ENCODE measurements around the gene CFAP74.

- no peak for TF ChIP-seq CTCF (IDR thresholded peaks at IDR 0.05; ENCODE audit: poor library complexity, severe bottlenecking)
- TF ChIP-seq EZH2 (IDR thresholded peaks at IDR 0.05; ENCODE audit: borderline replicate concordance, insufficient read depth, low read length, poor library complexity, severe bottlenecking) = no peak
- TF ChIP-seq POLR2AphosphoS5 (IDR thresholded peaks at IDR 0.05) = no peak
Measured at GRCh38 chr1:1958071-1958541, 45.5 kb downstream of the CFAP74 start.

Data from neural cell (in vitro differentiated cells).